Thoracic aorta (tissue), 2 donors: ENCODE results near the gene NARS2. TPM values are rescaled to one million over a fixed set of nuclear protein-coding genes. Genes with fewer than 3 reads are reported as not detected.
"Not testable (repeated sequence)": the region's sequence is repeated elsewhere in the genome, so short reads cannot be mapped to it uniquely, and the experiment has no call there.

ENCODE experiments used
- ATAC-seq: fragments of 150-250 bp; one replicate; pipeline ENCODE4 v1.8.0; 2017; ENCODE audit warnings: low read depth; ENCODE audit not compliant: insufficient number of reproducible peaks, low FRiP score
- DNase-seq: peaks from one replicate; pipeline ENCODE4 v3.0.0-alpha.2; 2020; ENCODE audit warnings: low spot score
- H3K27ac ChIP-seq, 2 donors: fragments of 200-600 bp; sonication (generic); 1 replicate in 1 of 2; 2 replicates in 1 of 2; pipeline ENCODE4 v1.5.1; 2016; ENCODE audit warnings: mild to moderate bottlenecking in 2 of 2, moderate library complexity in 2 of 2
- H3K27me3 ChIP-seq: fragments of 200-600 bp; sonication (generic); replicated peaks from 2 replicates; pipeline ENCODE4 v1.6.0; 2016; ENCODE audit warnings: mild to moderate bottlenecking; ENCODE audit not compliant: insufficient read depth
- H3K36me3 ChIP-seq: fragments of 200-600 bp; sonication (generic); one replicate; pipeline ENCODE4 v1.5.1; 2016
- H3K4me1 ChIP-seq, 2 donors: fragments of 200-600 bp; sonication (generic); 1 replicate in 1 of 2; 2 replicates in 1 of 2; pipeline versions ENCODE4 v1.5.1 to v1.6.0; 2016; ENCODE audit warnings: low read depth in 2 of 2, mild to moderate bottlenecking in 1 of 2; ENCODE audit not compliant: control insufficient read depth in 1 of 2
- H3K4me3 ChIP-seq: fragments of 200-600 bp; sonication (generic); 2 replicates; pipeline ENCODE4 v1.5.1; 2016; ENCODE audit warnings: mild to moderate bottlenecking
- H3K9me3 ChIP-seq: fragments of 200-600 bp; sonication (generic); 2 replicates; pipeline ENCODE4 v1.5.1; 2016
- total RNA-seq, 2 donors: library from RNA; depleted of rRNA; stranded (reverse); fragments of >200 nt; gene quantifications; one replicate each; pipeline versions ENCODE4 v1.1.0 to v1.2.3, GENCODE V29; 2016
- TF ChIP-seq, protein P1 (sequence below): fragments of 200-600 bp; sonication (generic); IDR thresholded peaks from one replicate; pipeline ENCODE4 v1.5.1; 2019; ENCODE audit warnings: antibody characterized with exemption

NARS2 gene
- total RNA-seq, 2 donors from 2014 or later = 5.6 to 9.2 TPM

DNA sequence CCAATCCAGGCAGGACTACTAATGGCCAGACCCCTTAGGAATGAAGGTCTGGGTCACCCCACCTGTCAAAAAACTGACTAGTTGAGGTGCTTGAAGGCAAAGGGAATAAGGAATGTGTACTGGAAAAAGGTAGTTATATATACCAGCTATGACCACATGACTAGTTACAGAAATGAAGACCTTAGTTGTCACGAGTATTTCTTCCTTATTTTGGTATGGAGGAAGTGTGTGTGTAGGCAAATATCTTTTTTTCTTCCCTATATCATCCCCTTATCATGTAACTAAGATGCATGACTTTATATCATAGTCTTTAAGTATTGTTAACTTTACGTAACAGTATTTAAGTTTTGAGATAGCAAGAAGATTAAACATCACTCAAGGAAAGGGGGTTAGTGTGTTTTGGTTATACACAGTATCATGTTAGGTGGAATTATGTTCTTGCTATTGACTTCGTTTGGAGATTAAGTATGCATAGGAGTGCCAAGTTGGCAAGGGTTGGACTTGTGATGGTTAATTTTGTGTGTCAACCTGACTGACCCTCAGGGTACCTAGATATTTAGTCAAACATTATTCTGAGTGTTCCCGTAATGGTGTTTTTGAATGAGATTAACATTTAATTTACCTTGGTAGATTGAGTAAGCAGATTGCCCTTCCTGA lies 38.2 kb upstream of the NARS2 start:
- no peaks in the 10 kb centered on the region for H3K9me3 ChIP-seq
- no peak for DNase-seq
- TF ChIP-seq, protein P1, sequence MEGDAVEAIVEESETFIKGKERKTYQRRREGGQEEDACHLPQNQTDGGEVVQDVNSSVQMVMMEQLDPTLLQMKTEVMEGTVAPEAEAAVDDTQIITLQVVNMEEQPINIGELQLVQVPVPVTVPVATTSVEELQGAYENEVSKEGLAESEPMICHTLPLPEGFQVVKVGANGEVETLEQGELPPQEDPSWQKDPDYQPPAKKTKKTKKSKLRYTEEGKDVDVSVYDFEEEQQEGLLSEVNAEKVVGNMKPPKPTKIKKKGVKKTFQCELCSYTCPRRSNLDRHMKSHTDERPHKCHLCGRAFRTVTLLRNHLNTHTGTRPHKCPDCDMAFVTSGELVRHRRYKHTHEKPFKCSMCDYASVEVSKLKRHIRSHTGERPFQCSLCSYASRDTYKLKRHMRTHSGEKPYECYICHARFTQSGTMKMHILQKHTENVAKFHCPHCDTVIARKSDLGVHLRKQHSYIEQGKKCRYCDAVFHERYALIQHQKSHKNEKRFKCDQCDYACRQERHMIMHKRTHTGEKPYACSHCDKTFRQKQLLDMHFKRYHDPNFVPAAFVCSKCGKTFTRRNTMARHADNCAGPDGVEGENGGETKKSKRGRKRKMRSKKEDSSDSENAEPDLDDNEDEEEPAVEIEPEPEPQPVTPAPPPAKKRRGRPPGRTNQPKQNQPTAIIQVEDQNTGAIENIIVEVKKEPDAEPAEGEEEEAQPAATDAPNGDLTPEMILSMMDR = no peak
- no peaks in the 10 kb centered on the region for H3K27me3 ChIP-seq
- no peak overlapping the region for H3K4me3 ChIP-seq
- no peak for ATAC-seq
- no peaks in the 10 kb centered on the region for H3K36me3 ChIP-seq
- H3K4me1 ChIP-seq = no peaks in the 10 kb centered on the region
- H3K27ac ChIP-seq = no peak overlapping the region

DNA sequence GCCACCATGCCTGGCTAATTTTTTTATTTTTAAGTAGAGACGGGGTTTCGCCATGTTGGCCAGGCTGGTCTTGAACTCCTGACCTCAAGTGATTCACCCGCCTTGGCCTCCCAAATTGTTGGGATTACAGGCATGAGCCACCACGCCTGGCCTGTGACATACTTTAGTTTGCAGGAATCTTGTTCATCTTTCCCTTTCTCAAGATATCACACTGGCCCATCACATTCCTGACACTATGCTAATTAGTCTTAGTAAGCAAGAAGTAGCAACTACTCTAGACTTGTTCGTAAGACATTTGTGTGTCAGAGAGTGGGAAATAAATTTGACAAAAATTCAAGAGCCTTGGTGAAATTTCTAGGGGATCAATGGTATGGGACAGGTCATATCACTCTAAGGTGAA lies 34.7 kb upstream of the NARS2 start:
- ATAC-seq, H3K4me3 ChIP-seq, H3K27me3 ChIP-seq, DNase-seq, H3K36me3 ChIP-seq, H3K27ac ChIP-seq, H3K4me1 ChIP-seq, H3K9me3 ChIP-seq: not testable (repeated sequence)

DNA sequence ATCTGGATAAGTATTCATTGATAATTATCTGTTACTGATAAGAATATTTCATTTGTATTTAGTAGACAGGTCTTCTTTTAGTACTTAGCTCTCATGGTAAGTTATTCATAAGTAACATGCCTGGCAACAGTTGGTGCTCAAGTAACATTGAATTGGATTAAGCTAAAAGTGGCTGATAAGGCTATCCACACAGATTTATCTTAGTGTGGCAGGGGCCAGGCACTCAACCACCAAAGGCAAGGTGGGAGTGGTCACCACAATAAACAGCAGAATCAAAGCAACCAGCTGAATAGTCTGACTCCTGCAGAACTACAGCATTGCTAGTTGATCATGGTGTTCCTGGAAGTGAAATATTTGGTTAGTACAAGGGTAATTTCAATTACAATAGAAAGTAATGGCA lies 33.0 kb upstream of the NARS2 start:
- Histone ChIP-seq H3K27me3 (no peaks in the 10 kb centered on the region), H3K4me1 (no peaks in the 10 kb centered on the region), H3K4me3 (no peak overlapping the region), H3K36me3 (no peaks in the 10 kb centered on the region), H3K9me3 (no peaks in the 10 kb centered on the region), H3K27ac (no peak overlapping the region)
- DNase-seq = no peak
- TF ChIP-seq, protein P1 = no peak
- no peak for ATAC-seq

DNA sequence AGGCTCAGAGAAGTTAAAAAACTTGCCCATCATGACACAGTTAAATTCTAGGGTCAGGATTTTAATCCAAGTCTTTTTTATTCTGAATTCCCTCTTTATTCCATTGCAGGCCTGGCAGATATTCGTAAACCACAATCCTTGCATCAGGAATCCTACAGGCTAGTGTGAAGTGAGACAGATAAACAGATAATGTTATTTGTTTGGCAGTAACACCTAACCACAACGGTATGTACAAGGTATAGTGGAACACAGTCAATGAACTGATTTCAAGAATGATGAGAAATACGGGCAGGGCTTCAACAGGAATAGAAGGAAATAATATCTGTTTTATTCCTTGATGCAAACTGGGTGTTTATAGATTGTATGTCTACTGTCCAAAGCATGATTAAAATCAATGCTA lies 32.0 kb upstream of the NARS2 start:
- Histone ChIP-seq H3K36me3 (no peaks in the 10 kb centered on the region), H3K27me3 (no peaks in the 10 kb centered on the region), H3K27ac (no peak overlapping the region), H3K4me1 (no peaks in the 10 kb centered on the region), H3K9me3 (no peaks in the 10 kb centered on the region), H3K4me3 (no peak overlapping the region)
- TF ChIP-seq, protein P1 = no peak
- no peak for DNase-seq
- no peak for ATAC-seq

DNA sequence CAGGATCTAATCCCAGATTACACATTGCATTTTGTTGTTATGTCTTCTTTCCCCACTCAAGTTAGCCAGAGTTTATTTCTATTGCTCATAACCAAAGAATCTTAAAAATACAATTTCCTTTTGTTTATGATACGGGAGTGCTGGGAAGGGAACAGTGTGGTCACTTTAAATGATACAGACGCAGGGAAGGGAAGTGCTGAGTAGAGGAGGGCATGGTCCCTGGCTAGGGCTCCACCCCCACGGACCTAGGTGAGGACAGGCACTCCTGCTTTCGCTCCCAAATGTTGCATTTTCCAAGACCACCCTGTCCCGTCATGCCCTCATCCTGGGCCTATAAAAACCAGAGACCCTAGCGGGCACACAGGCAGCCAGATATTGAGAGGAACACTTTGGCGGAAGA lies 30.6 kb upstream of the NARS2 start:
- H3K27me3 ChIP-seq = no peaks in the 10 kb centered on the region
- no peaks in the 10 kb centered on the region for H3K36me3 ChIP-seq
- H3K4me1 ChIP-seq = no peaks in the 10 kb centered on the region
- TF ChIP-seq, protein P1 = no peak
- no peak overlapping the region for H3K27ac ChIP-seq
- DNase-seq (no peak), ATAC-seq (no peak)
- H3K4me3 ChIP-seq = no peak overlapping the region
- H3K9me3 ChIP-seq = no peaks in the 10 kb centered on the region

DNA sequence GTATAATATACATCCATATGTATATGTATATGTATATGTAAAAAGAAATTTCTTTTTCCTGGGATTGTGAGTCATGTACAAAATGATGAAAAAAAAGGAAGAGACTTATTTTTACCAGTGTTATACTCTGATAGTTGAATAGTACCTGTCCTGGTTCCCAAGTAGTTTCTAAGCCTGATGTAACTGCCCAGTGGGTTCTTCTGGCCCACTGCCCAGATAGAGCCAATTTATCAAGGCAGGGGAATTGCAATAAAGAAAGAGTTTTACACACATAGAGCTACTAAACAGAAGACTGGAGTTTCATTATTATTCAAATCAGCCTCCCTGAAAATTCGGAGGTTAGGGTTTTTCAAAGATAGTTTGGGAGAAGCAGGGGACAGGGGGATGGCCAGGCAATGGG lies 29.1 kb upstream of the NARS2 start:
- ATAC-seq (no peak), DNase-seq (no peak)
- H3K27me3 ChIP-seq = no peaks in the 10 kb centered on the region
- no peaks in the 10 kb centered on the region for H3K36me3 ChIP-seq
- TF ChIP-seq, protein P1 = no peak
- no peaks in the 10 kb centered on the region for H3K9me3 ChIP-seq
- no peak overlapping the region for H3K4me3 ChIP-seq
- H3K4me1 ChIP-seq = no peaks in the 10 kb centered on the region
- H3K27ac ChIP-seq = no peak overlapping the region

DNA sequence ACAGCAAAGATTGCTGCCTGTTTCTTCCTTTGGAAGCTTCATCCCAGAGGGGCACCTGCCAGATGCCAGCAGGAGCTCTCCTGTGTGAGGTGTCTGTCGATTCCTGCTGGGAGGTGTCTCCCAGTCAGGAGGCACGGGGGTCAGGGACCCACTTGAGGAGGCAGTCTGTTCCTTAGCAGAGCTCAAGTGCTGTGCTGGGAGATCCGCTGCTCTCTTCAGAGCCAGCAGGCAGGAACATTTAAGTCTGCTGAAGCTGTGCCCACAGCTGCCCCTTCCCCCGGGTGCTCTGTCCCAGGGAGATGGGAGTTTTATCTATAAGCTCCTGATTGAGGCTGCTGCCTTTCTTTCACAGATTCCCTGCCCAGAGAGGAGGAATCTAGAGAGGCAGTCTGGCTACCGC lies 28.1 kb upstream of the NARS2 start:
- not testable (repeated sequence) for H3K36me3 ChIP-seq, H3K27ac ChIP-seq, H3K4me3 ChIP-seq, ATAC-seq, H3K4me1 ChIP-seq, H3K27me3 ChIP-seq, DNase-seq, H3K9me3 ChIP-seq

DNA sequence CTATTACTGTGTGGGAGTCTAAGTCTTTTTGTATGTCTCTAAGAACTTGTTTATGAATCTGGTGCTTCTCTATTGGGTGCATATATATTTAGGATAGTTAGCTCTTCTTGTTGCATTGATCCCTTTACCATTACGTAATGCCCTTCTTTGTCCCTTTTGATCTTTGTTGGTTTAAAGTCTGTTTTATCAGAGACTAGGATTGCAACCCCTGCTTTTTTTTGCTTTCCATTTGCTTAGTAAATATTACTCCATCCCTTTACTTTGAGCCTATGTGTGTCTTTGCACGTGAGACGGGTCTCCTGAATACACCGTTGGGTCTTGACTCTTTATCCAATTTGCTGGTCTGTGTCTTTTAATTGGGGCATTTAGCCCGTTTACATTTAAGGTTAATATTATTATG lies 26.4 kb upstream of the NARS2 start:
- not testable (repeated sequence) for H3K9me3 ChIP-seq, H3K27ac ChIP-seq, H3K4me3 ChIP-seq, DNase-seq, H3K4me1 ChIP-seq, ATAC-seq, H3K36me3 ChIP-seq, H3K27me3 ChIP-seq
